HG02840 (cell line): Measurements from ENCODE around the gene PPP1R3C.

Experiments used
- ATAC-seq: cut with Tn5 transposase; IDR thresholded peaks from one replicate; pipeline ENCODE4 v1.9.1; 2021; ENCODE audit warnings: mild to moderate bottlenecking, moderate library complexity, moderate number of reproducible peaks; ENCODE audit not compliant: unreplicated experiment, low FRiP score

The PPP1R3C gene

GRCh38 chr10:91632671-91633550, at the start of gene PPP1R3C:
Gene PPP1R3C, minus strand, starts transcription at chr10:91633071. Its CDS starts 102 bp downstream, at chr10:91632969.
- peak; percentile 77 for ATAC-seq

- ATAC-seq: no peak
These were observed 48.7 kb upstream of the PPP1R3C start for GRCh38 chr10:91681361-91682276.

DNA sequence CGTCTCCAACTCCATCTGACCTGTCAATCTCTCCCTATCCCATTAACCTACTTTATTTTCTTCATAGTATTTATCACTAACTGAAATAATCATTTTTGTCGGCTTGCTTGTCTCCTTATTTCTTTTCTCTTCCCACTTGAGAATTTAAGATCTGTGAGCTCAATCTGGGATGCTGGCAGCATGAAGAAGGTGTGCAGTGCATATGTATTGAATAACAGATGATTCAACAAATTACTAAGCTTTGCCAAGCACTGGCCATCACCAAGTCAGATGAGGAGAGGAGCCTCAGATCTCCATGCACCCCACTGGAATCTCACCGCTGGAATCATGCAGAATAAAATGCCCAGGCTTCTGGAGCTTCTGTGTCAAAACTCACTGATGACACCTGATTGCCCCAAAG, 47.6 kb upstream of the PPP1R3C start:
- ATAC-seq: no peak

GRCh38 chr10:91679296-91679695, 46.4 kb upstream of the PPP1R3C start:
- ATAC-seq: no peak

- no peak for ATAC-seq
These were observed 45.0 kb upstream of the PPP1R3C start for GRCh38 chr10:91677911-91678310.

DNA sequence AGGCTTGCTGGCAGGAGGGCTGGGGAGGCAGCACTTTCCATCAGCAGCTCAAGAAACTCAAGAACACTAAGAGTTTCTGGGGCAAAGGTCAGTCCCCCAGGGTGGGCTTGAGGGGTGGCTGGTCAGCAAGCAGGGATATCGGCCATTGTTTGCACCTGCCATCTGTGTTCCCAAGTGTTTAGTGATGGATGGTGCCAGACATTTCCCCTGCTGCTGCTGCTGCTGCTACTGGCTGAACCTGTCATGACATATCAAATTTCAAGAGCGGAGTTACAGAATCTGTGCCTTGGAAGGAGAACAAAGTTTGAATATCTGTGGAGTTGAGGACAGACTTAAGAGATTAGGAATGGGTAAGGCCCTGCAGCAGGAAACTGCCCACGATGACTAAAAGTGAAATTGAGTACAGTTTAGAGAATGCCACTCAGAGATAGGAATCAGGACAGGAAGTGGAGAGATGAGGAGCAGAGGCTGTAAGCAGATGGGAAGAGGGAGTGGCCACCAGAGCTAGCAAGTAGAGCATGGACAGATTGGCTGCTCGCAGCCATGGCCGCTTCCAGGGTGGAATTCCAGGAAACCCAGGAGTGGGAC, 39.2 kb upstream of the PPP1R3C start:
- no peak for ATAC-seq

GRCh38 chr10:91668913-91669312, 36.0 kb upstream of the PPP1R3C start:
- no peak for ATAC-seq

DNA sequence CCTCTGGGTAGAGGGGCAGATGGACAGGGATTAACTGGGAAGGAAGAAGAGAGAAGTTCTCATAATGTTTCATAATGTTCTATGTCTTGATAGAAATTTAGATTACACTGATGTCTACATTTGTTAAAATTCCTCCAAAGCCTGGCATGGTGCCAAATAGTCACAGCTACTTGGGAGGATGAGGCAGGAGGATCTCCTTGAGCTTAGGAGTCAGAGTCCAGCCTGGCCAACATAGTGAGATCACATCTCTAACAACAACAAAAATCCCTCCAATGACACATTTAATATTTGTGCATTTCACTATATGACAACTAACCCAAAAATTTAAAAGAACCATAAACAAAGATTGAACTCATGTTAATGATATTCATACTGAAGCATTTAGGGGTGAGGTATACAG, 33.0 kb upstream of the PPP1R3C start:
- ATAC-seq: no peak

GRCh38 chr10:91664426-91664825, 31.6 kb upstream of the PPP1R3C start:
- no peak for ATAC-seq

DNA sequence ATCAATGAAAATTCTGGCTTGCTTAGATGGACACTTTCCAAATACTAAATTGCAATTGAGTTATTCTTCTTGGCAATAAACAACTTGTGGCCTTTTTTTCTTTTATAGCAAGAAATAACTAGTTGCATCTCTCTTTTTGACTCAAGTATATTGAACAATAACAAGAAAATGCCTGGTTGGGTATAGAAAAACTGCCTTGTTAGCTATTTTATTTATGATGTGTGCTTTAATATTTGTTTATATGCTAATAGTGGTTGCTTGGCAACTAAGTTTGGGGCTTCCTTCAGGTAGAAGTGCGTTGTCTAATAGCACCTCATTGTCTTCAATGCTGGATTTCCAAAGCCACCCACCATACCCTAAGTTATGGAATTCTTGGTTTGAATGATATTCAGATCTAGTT, 30.1 kb upstream of the PPP1R3C start:
- ATAC-seq: no peak

DNA sequence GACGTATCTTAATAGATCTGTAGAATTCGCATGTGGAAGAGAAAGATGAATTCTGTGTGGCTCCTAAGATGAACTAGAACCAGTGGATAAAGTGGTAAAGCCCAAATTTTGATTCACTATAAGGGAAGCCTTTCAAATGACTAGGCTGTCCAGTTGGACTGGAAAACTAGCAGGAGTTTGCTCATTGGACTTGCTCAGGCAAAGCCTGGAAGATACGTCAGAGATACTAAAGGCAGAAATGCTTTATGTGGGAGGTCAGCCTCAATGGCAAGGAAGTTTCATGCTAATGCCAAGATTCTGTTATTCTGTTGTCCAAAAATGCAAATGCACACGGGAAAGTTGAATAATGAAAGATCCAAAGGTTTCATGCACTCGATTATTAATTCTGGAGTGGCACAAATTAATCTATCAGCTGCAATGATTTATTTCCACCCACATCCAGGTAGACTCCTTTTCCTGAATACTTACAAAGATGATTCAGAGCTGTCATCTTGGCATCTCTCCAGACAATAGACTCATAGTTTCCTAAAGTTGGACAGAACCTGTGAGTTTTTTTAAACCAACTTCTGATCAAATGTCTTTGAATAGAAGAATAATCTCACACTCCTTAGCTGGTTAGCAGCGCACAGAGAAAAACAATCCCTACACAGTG, 20.5 kb upstream of the PPP1R3C start:
- no peak for ATAC-seq

GRCh38 chr10:91652364-91652763, 19.5 kb upstream of the PPP1R3C start:
- ATAC-seq: no peak

- no peak for ATAC-seq
These were observed 10.8 kb upstream of the PPP1R3C start for GRCh38 chr10:91643700-91644099.

- ATAC-seq: no peak
These were observed 10.2 kb upstream of the PPP1R3C start for GRCh38 chr10:91642831-91643692.

GRCh38 chr10:91636892-91637291, 4.0 kb upstream of the PPP1R3C start:
- no peak for ATAC-seq

- ATAC-seq: no peak
These were observed 2.8 kb upstream of the PPP1R3C start for GRCh38 chr10:91635401-91636400.

GRCh38 chr10:91634898-91635297, 2.0 kb upstream of the PPP1R3C start:
- no peak for ATAC-seq

DNA sequence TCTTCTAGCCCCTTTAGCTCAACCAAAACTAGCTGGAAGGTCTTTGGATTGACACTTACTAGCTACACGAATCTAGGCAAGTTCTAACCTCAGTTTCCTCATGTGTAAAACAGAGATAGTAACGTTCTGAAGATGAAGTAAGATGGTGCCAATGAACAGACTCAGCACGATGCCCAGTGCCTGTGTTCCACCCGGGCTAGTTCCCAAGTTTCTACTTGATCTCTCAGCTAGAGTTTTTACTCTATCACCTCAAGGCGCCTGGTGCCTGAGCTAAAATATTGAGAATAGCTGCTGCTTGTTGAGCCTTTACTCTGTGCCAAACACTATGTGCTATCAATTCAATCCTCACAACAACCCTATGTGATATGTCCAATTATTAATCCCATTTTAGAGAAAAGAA, 1.4 kb upstream of the PPP1R3C start:
- no peak for ATAC-seq
